IMR-90 (cell line): ENCODE data around the gene CRIM1. TPM values are rescaled to one million over a fixed set of nuclear protein-coding genes. Genes with fewer than 3 reads are reported as not detected.
"Not testable (repeated sequence)": the region's sequence is repeated elsewhere in the genome, so short reads cannot be mapped to it uniquely, and the experiment has no call there.

ENCODE experiments used
- ATAC-seq: fragments of 200-7000 bp; cut with Tn5 transposase; 2 replicates; pipeline ENCODE4 v1.9.1; 2020; ENCODE audit warnings: low read depth, mild to moderate bottlenecking, moderate library complexity
- BruUV-seq: library from RNA; stranded (reverse); fragments of 400-500 nt; replicated peaks from 2 replicates; lab custom pipeline; 2021; lab: Mats Ljungman, UMichigan
- CTCF ChIA-PET: fragments of 300-600 bp; formaldehyde crosslinking; extraction: SDS; loops from one replicate; lab custom pipeline; 2021; ENCODE audit warnings: antibody characterized with exemption; lab: Yijun Ruan, JAX
- POLR2A ChIA-PET: fragments of 300-600 bp; sonication (Branson Sonifier 250); formaldehyde crosslinking; loops from one replicate; lab custom pipeline; 2022; ENCODE audit warnings: antibody characterized with exemption; ENCODE audit not compliant: unreplicated experiment; lab: Charles Lee
- DNase-seq: peaks from one replicate; pipeline ENCODE4 v3.0.0; 2013
- H2AFZ ChIP-seq: replicated peaks from 2 replicates; pipeline ENCODE3; 2013; ENCODE audit warnings: low read length, mild to moderate bottlenecking; ENCODE audit not compliant: poor library complexity
- H2AK5ac ChIP-seq: 2 replicates; pipeline ENCODE4 v1.6.1; 2013; ENCODE audit warnings: low read depth, low read length, inconsistent platforms
- H2AK9ac ChIP-seq: replicated peaks from 2 replicates; pipeline ENCODE3; 2013; ENCODE audit warnings: mild to moderate bottlenecking, low read depth, low read length, moderate library complexity; ENCODE audit not compliant: poor library complexity
- H2BK120ac ChIP-seq: 2 replicates; pipeline ENCODE4 v1.6.1; 2013; ENCODE audit warnings: low read depth, low read length, inconsistent platforms
- H2BK15ac ChIP-seq: 3 replicates; pipeline ENCODE4 v1.6.1; 2013; ENCODE audit warnings: low read depth, low read length, inconsistent platforms
- H2BK20ac ChIP-seq: 2 replicates; pipeline ENCODE4 v1.6.1; 2013; ENCODE audit warnings: low read depth, mild to moderate bottlenecking, inconsistent platforms, low read length, moderate library complexity
- H2BK5ac ChIP-seq: 2 replicates; pipeline ENCODE4 v1.6.1; 2013; ENCODE audit warnings: mild to moderate bottlenecking, low read depth, low read length, inconsistent platforms; ENCODE audit not compliant: poor library complexity, severe bottlenecking
- H3K14ac ChIP-seq: replicated peaks from 2 replicates; pipeline ENCODE4 v1.6.1; 2013; ENCODE audit warnings: low read depth, low read length, inconsistent platforms
- H3K18ac ChIP-seq: 2 replicates; pipeline ENCODE4 v1.6.1; 2013; ENCODE audit warnings: low read depth, low read length, control low read depth
- H3K23ac ChIP-seq: 2 replicates; pipeline ENCODE4 v1.6.1; 2013; ENCODE audit warnings: low read depth, low read length, inconsistent platforms
- H3K27ac ChIP-seq: 2 replicates; pipeline ENCODE4 v1.5.1; 2013; ENCODE audit warnings: mild to moderate bottlenecking, control low read depth, low read length; ENCODE audit not compliant: insufficient read depth
- H3K27me3 ChIP-seq: 2 replicates; pipeline ENCODE4 v1.6.1; 2013; ENCODE audit warnings: low read length; ENCODE audit not compliant: control insufficient read depth, insufficient read depth
- H3K36me3 ChIP-seq: 2 replicates; pipeline ENCODE4 v1.6.1; 2013; ENCODE audit warnings: low read length, mixed read lengths; ENCODE audit not compliant: control insufficient read depth, insufficient read depth
- H3K4ac ChIP-seq: 2 replicates; pipeline ENCODE4 v1.6.1; 2013; ENCODE audit warnings: low read depth, low read length, inconsistent platforms
- H3K4me1 ChIP-seq: 2 replicates; pipeline ENCODE4 v1.6.1; 2013; ENCODE audit warnings: low read length, mixed read lengths; ENCODE audit not compliant: control insufficient read depth, insufficient read depth
- H3K4me2 ChIP-seq: 2 replicates; pipeline ENCODE4 v1.6.1; 2013; ENCODE audit warnings: low read depth, mild to moderate bottlenecking, control low read depth, low read length, moderate library complexity
- H3K4me3 ChIP-seq: 2 replicates; pipeline ENCODE4 v1.5.1; 2013; ENCODE audit warnings: low read depth, mild to moderate bottlenecking, control low read depth, low read length, moderate library complexity; ENCODE audit not compliant: insufficient read depth
- H3K56ac ChIP-seq: 2 replicates; pipeline ENCODE4 v1.6.1; 2013; ENCODE audit warnings: low read length, inconsistent platforms; ENCODE audit not compliant: insufficient read depth; ENCODE audit errors: extremely low read depth
- H3K79me1 ChIP-seq, 2 experiments: 2 replicates each; pipeline ENCODE4 v1.6.1; 2013; ENCODE audit warnings: low read length in 2 of 2, inconsistent platforms in 1 of 2, low read depth in 1 of 2
- H3K9ac ChIP-seq: 2 replicates; pipeline ENCODE4 v1.6.1; 2013; ENCODE audit warnings: low read depth, low read length, control low read depth
- H3K9me1 ChIP-seq: 2 replicates; pipeline ENCODE4 v1.6.1; 2013; ENCODE audit warnings: low read length, inconsistent platforms; ENCODE audit not compliant: insufficient read depth
- H3K9me3 ChIP-seq: 2 replicates; pipeline ENCODE4 v1.6.1; 2013; ENCODE audit warnings: low read length; ENCODE audit not compliant: control insufficient read depth, insufficient read depth
- H4K20me1 ChIP-seq: 2 replicates; pipeline ENCODE4 v1.6.1; 2013; ENCODE audit warnings: low read length, inconsistent platforms; ENCODE audit not compliant: insufficient read depth
- H4K5ac ChIP-seq: 2 replicates; pipeline ENCODE4 v1.6.1; 2013; ENCODE audit warnings: mild to moderate bottlenecking, low read depth, low read length, control low read depth
- H4K8ac ChIP-seq, 2 experiments: 2 replicates each; pipeline ENCODE4 v1.6.1; 2013; ENCODE audit warnings: low read depth in 2 of 2, low read length in 2 of 2, control low read depth in 1 of 2, inconsistent platforms in 1 of 2
- H4K91ac ChIP-seq: 2 replicates; pipeline ENCODE4 v1.6.1; 2013; ENCODE audit warnings: low read depth, low read length, inconsistent platforms; ENCODE audit not compliant: insufficient read depth
- WGBS, 2 experiments: methylation state at CpG; one replicate each; pipeline versions ENCODE4 v1.1.5 to v1.1.7; 2013; ENCODE audit warnings: missing lambda C conversion rate in 2 of 2; ENCODE audit not compliant: insufficient read length in 1 of 2; ENCODE audit errors: extremely low coverage in 2 of 2; 5-methylcytosine and 5-hydroxymethylcytosine counted together
- dilution Hi-C: fragments of 300-500 bp; cut with HindIII; formaldehyde crosslinking; loops from one replicate; pipeline ENCODE4 v1.14.3; 2018; ENCODE audit warnings: low sequenced_read_pairs; ENCODE audit not compliant: unreplicated experiment
- in situ Hi-C: fragments of 300-500 bp; cut with MboI; formaldehyde crosslinking; loops from 3 replicates; pipeline ENCODE4 v1.14.3; 2019; ENCODE audit warnings: low sequenced_read_pairs, inconsistent platforms, mixed read lengths
- intact Hi-C: fragments of 100-400 bp; cut with micrococcal nuclease; formaldehyde crosslinking; loops from 2 replicates; pipeline ENCODE4 v1.10.0; 2022
- polyA plus RNA-seq, 3 experiments: library from polyadenylated mRNA; depleted of rRNA; stranded (reverse); fragments of >200 nt; gene quantifications; 2 replicates each; pipeline ENCODE4 v1.2.3, GENCODE V29; 2012; ENCODE audit warnings: low replicate concordance in 1 of 3
- total RNA-seq: library from RNA; depleted of rRNA; stranded (reverse); fragments of >200 nt; gene quantifications from 2 replicates; pipeline ENCODE4 v1.2.3, GENCODE V29; 2012

CRIM1 gene
- total and polyA plus RNA-seq, 2 of the 4 experiments (the other 2 are of a cell fraction), result 285 to 490 TPM

- H2AK5ac ChIP-seq, H4K5ac ChIP-seq, H3K4ac ChIP-seq, H3K79me1 ChIP-seq, H2BK5ac ChIP-seq, H3K36me3 ChIP-seq, in situ Hi-C loops, BruUV-seq, H2BK20ac ChIP-seq, H3K18ac ChIP-seq, H3K23ac ChIP-seq, H3K27ac ChIP-seq, H3K4me1 ChIP-seq, H4K20me1 ChIP-seq, H2AFZ ChIP-seq, H2BK120ac ChIP-seq, H3K9ac ChIP-seq, H3K9me1 ChIP-seq, H3K4me3 ChIP-seq, POLR2A ChIA-PET, H3K56ac ChIP-seq, H3K14ac ChIP-seq, intact Hi-C loops, H3K4me2 ChIP-seq, H2AK9ac ChIP-seq, H4K91ac ChIP-seq, H4K8ac ChIP-seq, H3K9me3 ChIP-seq, H3K27me3 ChIP-seq, ATAC-seq, dilution Hi-C loops, DNase-seq, H2BK15ac ChIP-seq: not testable (repeated sequence)
- WGBS, 2 experiments, result no CpG with 5 or more reads among the region's 1 CpG
- CTCF ChIA-PET, result interaction anchor here (0.6 to 1.3 kb wide), 4 partner anchors 11 to 474 kb away, joined by 3 to 5 read pairs (median 4); no protein-coding TSS in a partner anchor
Observed at GRCh38 chr2:36310444-36310843, 45.1 kb upstream of the CRIM1 start.
